ENCODE measurements around the gene XPNPEP2. TPM values are rescaled to one million over a fixed set of nuclear protein-coding genes. Genes with fewer than 3 reads are reported as not detected.

XPNPEP2 gene
- polyA plus RNA-seq, 1 of the 3 experiments (the other 2 are of a cell fraction), result 0.21 TPM

DNA sequence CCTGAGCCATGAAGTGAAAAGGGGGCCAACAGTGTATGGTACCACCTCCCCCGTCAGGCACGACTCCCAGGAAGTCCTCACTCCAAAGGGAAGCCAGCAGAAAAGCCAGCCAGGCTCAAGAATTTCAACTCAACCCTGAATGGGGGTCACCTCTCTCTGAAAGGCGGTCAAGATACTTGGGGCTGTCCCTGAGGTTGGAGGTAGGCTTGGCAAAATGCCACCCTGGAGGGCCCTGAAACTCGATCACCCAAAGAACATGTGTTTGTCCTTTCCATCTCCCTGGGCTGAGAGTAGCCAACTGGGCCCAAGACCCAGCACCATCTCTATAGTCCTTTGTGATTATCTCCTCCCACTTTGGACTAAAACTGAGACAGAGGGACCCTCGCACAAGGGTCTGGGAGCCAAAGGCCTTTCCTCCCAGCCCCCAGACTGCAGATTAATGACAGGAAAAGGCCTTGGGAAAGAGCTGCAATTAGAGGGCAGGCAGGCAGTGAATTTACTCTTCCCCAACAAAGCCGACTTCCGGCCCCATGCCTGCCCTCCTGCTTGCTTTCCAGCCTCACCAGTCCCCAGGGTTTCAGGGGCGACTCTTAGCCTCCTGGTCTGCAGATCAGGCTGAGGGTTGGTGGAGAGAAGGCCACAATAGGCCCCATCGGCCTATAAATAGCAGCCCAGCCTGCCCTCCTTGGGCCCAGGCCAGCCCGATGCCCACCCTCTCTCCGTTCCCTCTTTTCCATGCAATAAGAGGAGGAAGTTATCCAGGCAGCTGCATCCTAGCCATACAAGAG lies 46.6 kb downstream of the XPNPEP2 start:
- Histone ChIP-seq H3K27ac (ENCODE audit: low read depth in 2 of 2, low read length in 1 of 2) (no peak overlapping the region), H3K4me3 (ENCODE audit: low read depth in 2 of 2, low read length in 1 of 2) (no peak overlapping the region), H3K79me2 (ENCODE audit: insufficient read depth) (no peaks in the 10 kb centered on the region), H3F3A (replicated peaks; ENCODE audit: insufficient read depth) (no peaks in the 10 kb centered on the region), H3K4me2 (no peak overlapping the region), H2AFZ (ENCODE audit: low read depth) (no peak overlapping the region), H3K9me3 (no peaks in the 10 kb centered on the region), H3K27me3 (ENCODE audit: insufficient read depth) (no peaks in the 10 kb centered on the region; the same call in 1 of the 2 replicates), H4K20me1 (ENCODE audit: insufficient read depth) (no peaks in the 10 kb centered on the region), H3K9ac (no peak overlapping the region), H3K36me3 (replicated peaks in 1 of 2; ENCODE audit: control insufficient read depth in 1 of 2, insufficient read depth in 2 of 2, low read length in 1 of 2) (no peaks in the 10 kb centered on the region), H3K9me2 (no peaks in the 10 kb centered on the region), H3K4me1 (ENCODE audit: control insufficient read depth in 1 of 2, insufficient read depth in 2 of 2, low read depth in 1 of 2, low read length in 1 of 2) (no peaks in the 10 kb centered on the region; a peak in 1 of 4 replicates)
- no peak for DNase-seq
- ChIA-PET POLR2A (no interaction called here), CTCF (interaction anchor here (1.0 kb wide), 2 partner anchors 38 to 148 kb away, joined by 3 read pairs; no protein-coding TSS in a partner anchor)
- 39% methylated on average over 8 of the region's 11 CpGs for WGBS (ENCODE audit: low lambda C conversion rate)
- TF ChIP-seq, protein P1, sequence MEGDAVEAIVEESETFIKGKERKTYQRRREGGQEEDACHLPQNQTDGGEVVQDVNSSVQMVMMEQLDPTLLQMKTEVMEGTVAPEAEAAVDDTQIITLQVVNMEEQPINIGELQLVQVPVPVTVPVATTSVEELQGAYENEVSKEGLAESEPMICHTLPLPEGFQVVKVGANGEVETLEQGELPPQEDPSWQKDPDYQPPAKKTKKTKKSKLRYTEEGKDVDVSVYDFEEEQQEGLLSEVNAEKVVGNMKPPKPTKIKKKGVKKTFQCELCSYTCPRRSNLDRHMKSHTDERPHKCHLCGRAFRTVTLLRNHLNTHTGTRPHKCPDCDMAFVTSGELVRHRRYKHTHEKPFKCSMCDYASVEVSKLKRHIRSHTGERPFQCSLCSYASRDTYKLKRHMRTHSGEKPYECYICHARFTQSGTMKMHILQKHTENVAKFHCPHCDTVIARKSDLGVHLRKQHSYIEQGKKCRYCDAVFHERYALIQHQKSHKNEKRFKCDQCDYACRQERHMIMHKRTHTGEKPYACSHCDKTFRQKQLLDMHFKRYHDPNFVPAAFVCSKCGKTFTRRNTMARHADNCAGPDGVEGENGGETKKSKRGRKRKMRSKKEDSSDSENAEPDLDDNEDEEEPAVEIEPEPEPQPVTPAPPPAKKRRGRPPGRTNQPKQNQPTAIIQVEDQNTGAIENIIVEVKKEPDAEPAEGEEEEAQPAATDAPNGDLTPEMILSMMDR (IDR thresholded peaks at IDR 0.05), result no peak
- TF ChIP-seq GATA2 (CRISPR knock-in tag; IDR thresholded peaks at IDR 0.05), result no peak
- TF ChIP-seq FOSL2 (IDR thresholded peaks at IDR 0.05; ENCODE audit: borderline replicate concordance, low read depth), result no peak
- TF ChIP-seq, protein P2, sequence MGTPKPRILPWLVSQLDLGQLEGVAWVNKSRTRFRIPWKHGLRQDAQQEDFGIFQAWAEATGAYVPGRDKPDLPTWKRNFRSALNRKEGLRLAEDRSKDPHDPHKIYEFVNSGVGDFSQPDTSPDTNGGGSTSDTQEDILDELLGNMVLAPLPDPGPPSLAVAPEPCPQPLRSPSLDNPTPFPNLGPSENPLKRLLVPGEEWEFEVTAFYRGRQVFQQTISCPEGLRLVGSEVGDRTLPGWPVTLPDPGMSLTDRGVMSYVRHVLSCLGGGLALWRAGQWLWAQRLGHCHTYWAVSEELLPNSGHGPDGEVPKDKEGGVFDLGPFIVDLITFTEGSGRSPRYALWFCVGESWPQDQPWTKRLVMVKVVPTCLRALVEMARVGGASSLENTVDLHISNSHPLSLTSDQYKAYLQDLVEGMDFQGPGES (IDR thresholded peaks at IDR 0.05; ENCODE audit: low read depth, low read length), result no peak
- TF ChIP-seq, protein P3, sequence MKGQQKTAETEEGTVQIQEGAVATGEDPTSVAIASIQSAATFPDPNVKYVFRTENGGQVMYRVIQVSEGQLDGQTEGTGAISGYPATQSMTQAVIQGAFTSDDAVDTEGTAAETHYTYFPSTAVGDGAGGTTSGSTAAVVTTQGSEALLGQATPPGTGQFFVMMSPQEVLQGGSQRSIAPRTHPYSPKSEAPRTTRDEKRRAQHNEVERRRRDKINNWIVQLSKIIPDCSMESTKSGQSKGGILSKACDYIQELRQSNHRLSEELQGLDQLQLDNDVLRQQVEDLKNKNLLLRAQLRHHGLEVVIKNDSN (IDR thresholded peaks at IDR 0.05; ENCODE audit: borderline replicate concordance, low read depth), result no peak
- no peak for TF ChIP-seq FOXM1 (IDR thresholded peaks at IDR 0.05; ENCODE audit: low read depth)
- TF ChIP-seq, protein P4, sequence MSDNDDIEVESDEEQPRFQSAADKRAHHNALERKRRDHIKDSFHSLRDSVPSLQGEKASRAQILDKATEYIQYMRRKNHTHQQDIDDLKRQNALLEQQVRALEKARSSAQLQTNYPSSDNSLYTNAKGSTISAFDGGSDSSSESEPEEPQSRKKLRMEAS (IDR thresholded peaks at IDR 0.05; ENCODE audit: low read depth), result no peak
- no peak for TF ChIP-seq PBX3 (IDR thresholded peaks at IDR 0.05)
- no peak for TF ChIP-seq JUND (IDR thresholded peaks at IDR 0.05)
- TF ChIP-seq MEF2A (IDR thresholded peaks at IDR 0.05; ENCODE audit: borderline replicate concordance, low read depth), result no peak

DNA sequence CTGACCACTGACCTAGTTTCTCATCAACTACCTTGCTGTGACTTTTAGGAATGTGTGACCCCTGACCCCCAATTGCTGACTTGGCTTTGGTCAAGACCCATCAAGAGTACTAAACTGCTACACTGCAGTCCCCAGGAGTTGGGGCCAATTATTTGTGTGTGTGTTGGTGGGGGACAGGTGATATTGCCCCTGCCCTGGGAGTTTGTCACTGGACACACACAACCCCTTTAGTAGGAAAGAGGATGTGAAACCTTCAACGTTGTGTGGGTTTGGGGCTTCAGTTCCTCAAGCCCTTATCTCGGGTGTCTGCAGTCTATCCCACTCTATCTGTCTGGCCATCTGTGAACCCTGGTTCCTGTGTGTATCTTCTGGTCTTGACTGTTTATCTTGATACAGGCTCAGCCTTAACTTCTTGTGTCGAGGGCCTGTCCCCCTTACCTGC lies 47.5 kb downstream of the XPNPEP2 start:
- H3K9ac ChIP-seq, result no peak overlapping the region
- H3F3A ChIP-seq (replicated peaks; ENCODE audit: insufficient read depth), result no peaks in the 10 kb centered on the region
- H3K9me2 ChIP-seq, result no peaks in the 10 kb centered on the region
- H3K4me3 ChIP-seq (ENCODE audit: low read depth in 2 of 2, low read length in 1 of 2), result no peak overlapping the region
- H3K4me1 ChIP-seq (ENCODE audit: control insufficient read depth in 1 of 2, insufficient read depth in 2 of 2, low read depth in 1 of 2, low read length in 1 of 2), result no peaks in the 10 kb centered on the region; a peak in 1 of 4 replicates
- no peaks in the 10 kb centered on the region for H3K79me2 ChIP-seq (ENCODE audit: insufficient read depth)
- H2AFZ ChIP-seq (ENCODE audit: low read depth), result no peak overlapping the region
- H3K36me3 ChIP-seq (replicated peaks in 1 of 2; ENCODE audit: control insufficient read depth in 1 of 2, insufficient read depth in 2 of 2, low read length in 1 of 2), result no peaks in the 10 kb centered on the region
- DNase-seq, result no peak
- no peak overlapping the region for H3K27ac ChIP-seq (ENCODE audit: low read depth in 2 of 2, low read length in 1 of 2)
- ChIA-PET CTCF (interaction anchor here (1.0 kb wide), 1 partner anchor 37 kb away, joined by 3 read pairs; no protein-coding TSS in a partner anchor), POLR2A (no interaction called here)
- no peak for TF ChIP-seq TCF12 (IDR thresholded peaks at IDR 0.05)
- no peak for TF ChIP-seq CHD2 (IDR thresholded peaks at IDR 0.05; ENCODE audit: low read length, partially characterized antibody)
- no peaks in the 10 kb centered on the region for H4K20me1 ChIP-seq (ENCODE audit: insufficient read depth)
- 25% methylated on average over 3 of the region's 3 CpGs for WGBS (ENCODE audit: low lambda C conversion rate)
- H3K27me3 ChIP-seq (ENCODE audit: insufficient read depth), result no peaks in the 10 kb centered on the region; the same call in 1 of the 2 replicates
- H3K9me3 ChIP-seq, result no peaks in the 10 kb centered on the region
- H3K4me2 ChIP-seq, result no peak overlapping the region

Data from SK-N-SH (cell line).